ENCODE measurements around the gene DHODH. TPM values are rescaled to one million over a fixed set of nuclear protein-coding genes. Genes with fewer than 3 reads are reported as not detected.

The DHODH gene
- total and polyA plus RNA-seq, 2 donors (not counting 1 experiment from before 2014, with no cell fraction given), result 7.4 to 11.3 TPM

GRCh38 chr16:72033437-72033836, 24.9 kb downstream of the DHODH start:
- intact Hi-C loops (cut with micrococcal nuclease), result no loop called here

GRCh38 chr16:72036098-72036497, 27.6 kb downstream of the DHODH start:
- Histone ChIP-seq H4K20me1 (ENCODE audit: control insufficient read depth, insufficient read depth, low read length, poor library complexity, severe bottlenecking) (no peaks in the 10 kb centered on the region), H3K36me3 (replicated peaks in 1 of 2; ENCODE audit: control extremely low read depth in 1 of 2, control insufficient read depth in 1 of 2, extremely low read depth in 1 of 2, insufficient read depth in 2 of 2, low read length in 1 of 2) (no peaks in the 10 kb centered on the region), H3K79me2 (ENCODE audit: control insufficient read depth, insufficient read depth, low read length) (no peaks in the 10 kb centered on the region), H3K4me1 (ENCODE audit: control insufficient read depth in 2 of 2, insufficient read depth in 2 of 2, low read length in 2 of 2) (no peaks in the 10 kb centered on the region), H3K27me3 (replicated peaks in 1 of 4; ENCODE audit: control extremely low read depth in 1 of 4, control insufficient read depth in 3 of 4, insufficient read depth in 4 of 4, low read length in 3 of 4) (no peaks in the 10 kb centered on the region), H3K9me3 (ENCODE audit: control extremely low read depth in 1 of 3, control insufficient read depth in 2 of 3, insufficient read depth in 1 of 3, low read length in 2 of 3) (peaks cover 0 to under 1% (median 0%) of the 10 kb centered on the region in 3 donors), H3K4me2 (replicated peaks; ENCODE audit: low read depth, low read length, poor library complexity, severe bottlenecking) (no peak overlapping the region), H2AFZ (ENCODE audit: insufficient read depth, low read depth, low read length, poor library complexity, severe bottlenecking) (no peak overlapping the region), H3K27ac (ENCODE audit: low read length in 2 of 2) (no peak overlapping the region), H3K9ac (ENCODE audit: low read length) (no peak overlapping the region), H3K4me3 (ENCODE audit: control extremely low read depth in 1 of 5, extremely low read depth in 1 of 5, insufficient read depth in 1 of 5, low read depth in 2 of 5, low read length in 4 of 5) (no peak overlapping the region)
- 93% methylated on average over 4 of the region's 5 CpGs for WGBS (ENCODE audit: insufficient coverage)
- ChIA-PET CTCF (no interaction called here), POLR2A (no interaction called here)
- Mint-ChIP-seq H3K27me3 (no peaks in the 10 kb centered on the region), H3K27ac (no peak overlapping the region), H3K4me1 (no peaks in the 10 kb centered on the region), H3K4me3 (no peak overlapping the region), H3K9me3 (ENCODE audit: insufficient read depth) (no peaks in the 10 kb centered on the region)
- DNase-seq, result no peak
- intact Hi-C loops (cut with micrococcal nuclease), result no loop called here
- no peak for ATAC-seq (ENCODE audit: low read depth)
- TF ChIP-seq, protein P1, sequence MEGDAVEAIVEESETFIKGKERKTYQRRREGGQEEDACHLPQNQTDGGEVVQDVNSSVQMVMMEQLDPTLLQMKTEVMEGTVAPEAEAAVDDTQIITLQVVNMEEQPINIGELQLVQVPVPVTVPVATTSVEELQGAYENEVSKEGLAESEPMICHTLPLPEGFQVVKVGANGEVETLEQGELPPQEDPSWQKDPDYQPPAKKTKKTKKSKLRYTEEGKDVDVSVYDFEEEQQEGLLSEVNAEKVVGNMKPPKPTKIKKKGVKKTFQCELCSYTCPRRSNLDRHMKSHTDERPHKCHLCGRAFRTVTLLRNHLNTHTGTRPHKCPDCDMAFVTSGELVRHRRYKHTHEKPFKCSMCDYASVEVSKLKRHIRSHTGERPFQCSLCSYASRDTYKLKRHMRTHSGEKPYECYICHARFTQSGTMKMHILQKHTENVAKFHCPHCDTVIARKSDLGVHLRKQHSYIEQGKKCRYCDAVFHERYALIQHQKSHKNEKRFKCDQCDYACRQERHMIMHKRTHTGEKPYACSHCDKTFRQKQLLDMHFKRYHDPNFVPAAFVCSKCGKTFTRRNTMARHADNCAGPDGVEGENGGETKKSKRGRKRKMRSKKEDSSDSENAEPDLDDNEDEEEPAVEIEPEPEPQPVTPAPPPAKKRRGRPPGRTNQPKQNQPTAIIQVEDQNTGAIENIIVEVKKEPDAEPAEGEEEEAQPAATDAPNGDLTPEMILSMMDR (IDR thresholded peaks at IDR 0.05), result no peak
- TF ChIP-seq EZH2 (IDR thresholded peaks at IDR 0.05; ENCODE audit: borderline replicate concordance, insufficient read depth, low read depth, low read length, poor library complexity, severe bottlenecking), result no peak

More at GRCh38 chr16:72033437-72033836, 24.9 kb downstream of the DHODH start:
- Histone ChIP-seq H3K4me3 (ENCODE audit: control extremely low read depth in 1 of 5, extremely low read depth in 1 of 5, insufficient read depth in 1 of 5, low read depth in 2 of 5, low read length in 4 of 5) (no peak overlapping the region), H2AFZ (ENCODE audit: insufficient read depth, low read depth, low read length, poor library complexity, severe bottlenecking) (no peak overlapping the region), H3K79me2 (ENCODE audit: control insufficient read depth, insufficient read depth, low read length) (no peaks in the 10 kb centered on the region), H3K9ac (ENCODE audit: low read length) (no peak overlapping the region), H3K36me3 (replicated peaks in 1 of 2; ENCODE audit: control extremely low read depth in 1 of 2, control insufficient read depth in 1 of 2, extremely low read depth in 1 of 2, insufficient read depth in 2 of 2, low read length in 1 of 2) (no peaks in the 10 kb centered on the region), H3K9me3 (ENCODE audit: control extremely low read depth in 1 of 3, control insufficient read depth in 2 of 3, insufficient read depth in 1 of 3, low read length in 2 of 3) (peaks cover 0 to 1% (median 0%) of the 10 kb centered on the region in 3 donors), H3K27me3 (replicated peaks in 1 of 4; ENCODE audit: control extremely low read depth in 1 of 4, control insufficient read depth in 3 of 4, insufficient read depth in 4 of 4, low read length in 3 of 4) (no peaks in the 10 kb centered on the region), H3K27ac (ENCODE audit: low read length in 2 of 2) (no peak overlapping the region), H4K20me1 (ENCODE audit: control insufficient read depth, insufficient read depth, low read length, poor library complexity, severe bottlenecking) (no peaks in the 10 kb centered on the region), H3K4me1 (ENCODE audit: control insufficient read depth in 2 of 2, insufficient read depth in 2 of 2, low read length in 2 of 2) (no peaks in the 10 kb centered on the region), H3K4me2 (replicated peaks; ENCODE audit: low read depth, low read length, poor library complexity, severe bottlenecking) (no peak overlapping the region)
- H3K4me3 Mint-ChIP-seq, result no peak overlapping the region
- H3K4me1 Mint-ChIP-seq, result no peaks in the 10 kb centered on the region
- WGBS (ENCODE audit: insufficient coverage), result 67% methylated on average over 2 of the region's 4 CpGs
- H3K27me3 Mint-ChIP-seq, result no peaks in the 10 kb centered on the region
- CTCF ChIA-PET, result no interaction called here
- no peak for DNase-seq
- POLR2A ChIA-PET, result no interaction called here
- no peak for TF ChIP-seq EZH2 (IDR thresholded peaks at IDR 0.05; ENCODE audit: borderline replicate concordance, insufficient read depth, low read depth, low read length, poor library complexity, severe bottlenecking)
- TF ChIP-seq, protein P1 (IDR thresholded peaks at IDR 0.05), result no peak
- no peak for ATAC-seq (ENCODE audit: low read depth)
- no peaks in the 10 kb centered on the region for H3K9me3 Mint-ChIP-seq (ENCODE audit: insufficient read depth)
- no peak overlapping the region for H3K27ac Mint-ChIP-seq

Measured in B cell (primary cell).